Left colon (tissue), 2 donors: ENCODE data around the gene OR6A2. TPM values are rescaled to one million over a fixed set of nuclear protein-coding genes. Genes with fewer than 3 reads are reported as not detected.

Source experiments
- ATAC-seq: fragments of 200-7000 bp; cut with Tn5 transposase; one replicate; pipeline ENCODE4 v1.9.1; 2020; ENCODE audit warnings: mild to moderate bottlenecking, moderate library complexity
- DNase-seq, 2 donors: peaks; one replicate each; pipeline ENCODE4 v3.0.0-alpha.2; 2020
- intact Hi-C, 2 donors: fragments of 100-400 bp; cut with DNase I in 1 of 2; cut with micrococcal nuclease in 1 of 2; formaldehyde crosslinking; loops; one replicate each; pipeline versions ENCODE4 v1.11.2 to v1.14.0; 2022; cut with DNase I, micrococcal nuclease
- total RNA-seq, 2 donors: library from RNA; stranded (reverse); fragmentation: NEBNext Ultra II Directional; extraction: Animal tissue kit (Norgen Biotek cat#: 25700); gene quantifications; one replicate each; pipeline ENCODE4 v1.2.1, GENCODE V29; 2021
- donor health status: DM: no; HTN: no; CAD: no.
- donor health status: DM: yes; HTN: yes; CAD: no.

Gene OR6A2
- total RNA-seq, 2 donors from 2014 or later: 0.08 to 0.43 TPM

GRCh38 chr11:6771926-6772893 lies 27.3 kb downstream of the OR6A2 start, which contains the start of gene OR2AG2:
TSS of gene OR2AG2 (minus strand) at chr11:6771976. CDS start at chr11:6768957, 3,019 bp downstream.
- ATAC-seq: no peak
- intact Hi-C loops: no loop called here
- DNase-seq: no peak

GRCh38 chr11:6757373-6757967 lies 42.0 kb downstream of the OR6A2 start:
- intact Hi-C loops: no loop called here
- peak; percentile 59 for ATAC-seq
- peak; percentile 36 to 55 for DNase-seq

DNA sequence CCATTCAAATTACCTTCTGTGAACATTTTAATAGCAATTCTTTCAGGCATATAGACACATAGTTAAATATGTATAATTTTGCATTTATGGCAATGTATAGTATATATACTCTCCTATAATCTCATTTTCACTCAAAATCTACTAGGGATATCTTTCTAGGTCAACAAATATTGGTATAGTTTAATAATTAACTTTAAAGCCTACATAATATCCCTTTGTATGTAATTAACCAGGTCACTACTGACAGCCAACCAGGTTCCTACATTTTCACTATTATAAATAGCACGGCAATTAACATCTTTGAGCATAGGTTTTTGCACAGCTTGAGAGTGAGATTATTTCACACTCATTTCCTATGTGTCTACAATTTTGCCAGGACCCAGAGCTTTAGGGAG lies 43.5 kb downstream of the OR6A2 start:
- intact Hi-C loops: no loop called here
- ATAC-seq (no peak), DNase-seq (no peak)

- ATAC-seq (peak; percentile 47), DNase-seq (peak in 1 of 2 donors; percentile 20)
- intact Hi-C loops: no loop called here
These were observed 44.1 kb downstream of the OR6A2 start for GRCh38 chr11:6755303-6755952.

- no peak for ATAC-seq
- DNase-seq: no peak
- intact Hi-C loops: no loop called here
These were observed 52.3 kb downstream of the OR6A2 start for GRCh38 chr11:6747097-6747668.

GRCh38 chr11:6746626-6747025 lies 52.9 kb downstream of the OR6A2 start:
- DNase-seq: no peak
- intact Hi-C loops: no loop called here
- no peak for ATAC-seq

DNA sequence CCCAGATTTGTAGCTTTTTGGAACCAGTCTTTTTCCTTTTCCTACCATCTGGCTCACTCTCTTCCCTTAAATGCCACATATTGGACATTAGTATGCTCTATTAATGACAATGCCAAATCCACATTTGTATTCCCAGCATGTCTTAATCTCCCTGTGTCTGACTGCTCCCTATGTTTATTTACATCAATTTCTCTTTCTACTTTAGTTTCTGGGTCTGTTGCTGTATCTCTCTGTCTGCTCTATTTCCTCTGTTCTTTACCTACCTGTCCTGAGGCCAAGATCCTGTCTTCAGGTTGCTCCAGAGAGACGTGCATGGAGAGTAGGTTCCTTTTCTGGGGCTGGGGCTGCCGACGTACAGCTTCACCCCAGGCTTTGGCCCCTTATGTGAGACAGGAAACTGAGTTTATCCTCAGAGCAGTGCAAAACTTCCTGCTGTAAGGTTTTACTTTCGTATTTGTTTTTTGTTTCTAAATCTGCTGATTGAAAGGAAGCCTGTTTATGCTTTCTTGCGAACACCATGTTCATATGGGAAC lies 53.3 kb downstream of the OR6A2 start:
- intact Hi-C loops: no loop called here
- ATAC-seq (no peak), DNase-seq (peak in 1 of 2 donors; percentile 14)

DNA sequence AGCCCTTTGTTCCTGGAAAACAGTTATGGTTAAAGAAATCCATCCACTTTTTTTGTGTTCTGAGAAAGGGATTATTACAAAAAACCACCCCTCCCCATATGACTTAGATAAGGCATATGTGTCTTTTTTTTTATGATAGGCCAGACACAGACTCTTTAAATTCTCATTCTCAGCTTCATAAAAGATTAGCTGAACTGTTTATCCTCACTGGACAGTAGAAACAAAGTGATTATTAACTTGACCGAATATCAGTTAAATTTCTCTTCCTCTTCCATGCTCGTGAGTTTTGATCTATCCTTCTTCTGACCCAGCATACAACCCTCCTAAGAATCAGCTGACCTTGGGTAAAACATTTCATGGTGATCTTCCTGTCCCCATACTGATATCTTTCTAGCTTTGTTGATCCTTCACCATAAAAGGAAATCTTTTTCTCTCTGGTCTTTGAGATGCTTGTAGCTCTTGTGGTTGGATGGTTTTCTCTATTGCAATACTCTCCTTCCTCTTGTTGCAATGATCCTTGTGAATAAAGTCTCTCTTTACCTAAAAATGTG lies 53.9 kb downstream of the OR6A2 start:
- DNase-seq: no peak
- ATAC-seq: no peak
- intact Hi-C loops: no loop called here

- no peak for ATAC-seq
- intact Hi-C loops: no loop called here
These were observed 54.5 kb downstream of the OR6A2 start for GRCh38 chr11:6745018-6745417.

GRCh38 chr11:6742260-6742659 lies 57.2 kb downstream of the OR6A2 start:
- ATAC-seq: no peak
- no peak for DNase-seq
- intact Hi-C loops: no loop called here

More at GRCh38 chr11:6745018-6745417, 54.5 kb downstream of the OR6A2 start:
- no peak for DNase-seq

Other genes starting within 250 kb of the OR6A2 start
- 10 to 100 TPM; 16.5 to 16.8 TPM for gene RRP8, start 196.1 kb downstream of the OR6A2 start, total RNA-seq
- 100 to 1,000 TPM in 1 of 2 donors, 10 to 100 TPM in 1; 92.7 to 149 TPM for gene ILK, start 195.9 kb downstream of the OR6A2 start, total RNA-seq
- 100 to 1,000 TPM; 113 to 146 TPM for gene TAF10, start 187.5 kb downstream of the OR6A2 start, total RNA-seq
- gene TPP1, start 180.3 kb downstream of the OR6A2 start, total RNA-seq: 100 to 1,000 TPM in 1 of 2 donors, 10 to 100 TPM in 1; 71.7 to 105 TPM
- gene DCHS1, start 143.9 kb downstream of the OR6A2 start, total RNA-seq: 1 to 10 TPM; 2.8 to 7.6 TPM
- 10 to 100 TPM; 24.7 to 29.9 TPM for gene MRPL17, start 116.3 kb downstream of the OR6A2 start, total RNA-seq
- gene OR2AG2, start 27.7 kb downstream of the OR6A2 start, total RNA-seq: under 1 TPM; 0.11 to 0.21 TPM
- gene OR2AG1, start 16.7 kb downstream of the OR6A2 start, total RNA-seq: not detected
- gene OR10A5, start 46.0 kb upstream of the OR6A2 start, total RNA-seq: not detected
- not detected for gene OR10A2, start 63.4 kb upstream of the OR6A2 start, total RNA-seq
- not detected for gene OR10A4, start 76.9 kb upstream of the OR6A2 start, total RNA-seq
- gene OR2D2, start 92.8 kb upstream of the OR6A2 start, total RNA-seq: 1 to 10 TPM in 1 of 2 donors, under 1 TPM in 1; 0.22 to 1.0 TPM
- not detected for gene OR2D3, start 121.3 kb upstream of the OR6A2 start, total RNA-seq
- gene ZNF215, start 126.7 kb upstream of the OR6A2 start, total RNA-seq: 1 to 10 TPM; 3.8 to 5.6 TPM
- gene ZNF214, start 220.7 kb upstream of the OR6A2 start, total RNA-seq: 1 to 10 TPM; 1.8 to 2.0 TPM
- gene NLRP14, start 220.8 kb upstream of the OR6A2 start, total RNA-seq: under 1 TPM; 0.14 to 0.24 TPM